Fibroblast of the aortic adventitia (primary cell): ENCODE data around the gene IL1RAPL2. TPM values are rescaled to one million over a fixed set of nuclear protein-coding genes. Genes with fewer than 3 reads are reported as not detected.

Source experiments
- DNase-seq: peaks from one replicate; pipeline ENCODE4 v3.0.0-alpha.2; 2010; ENCODE audit warnings: low read depth
- H3K4me3 ChIP-seq: 2 replicates; pipeline ENCODE4 v1.5.1; 2011; ENCODE audit warnings: low read depth, mild to moderate bottlenecking, control low read depth, low read length, moderate library complexity
- total RNA-seq: library from RNA; depleted of rRNA; stranded (reverse); fragments of >200 nt; gene quantifications from 2 replicates; pipeline ENCODE4 v1.2.3, GENCODE V29; 2012; ENCODE audit warnings: low replicate concordance
- TF ChIP-seq, protein P1 (sequence below): IDR thresholded peaks from 2 replicates; pipeline ENCODE4 v1.5.1; 2011; ENCODE audit warnings: mild to moderate bottlenecking, low read length, control low read depth, inconsistent platforms; ENCODE audit not compliant: insufficient read depth

IL1RAPL2 gene
- total RNA-seq, 1 donor, result 0.27 TPM

DNA sequence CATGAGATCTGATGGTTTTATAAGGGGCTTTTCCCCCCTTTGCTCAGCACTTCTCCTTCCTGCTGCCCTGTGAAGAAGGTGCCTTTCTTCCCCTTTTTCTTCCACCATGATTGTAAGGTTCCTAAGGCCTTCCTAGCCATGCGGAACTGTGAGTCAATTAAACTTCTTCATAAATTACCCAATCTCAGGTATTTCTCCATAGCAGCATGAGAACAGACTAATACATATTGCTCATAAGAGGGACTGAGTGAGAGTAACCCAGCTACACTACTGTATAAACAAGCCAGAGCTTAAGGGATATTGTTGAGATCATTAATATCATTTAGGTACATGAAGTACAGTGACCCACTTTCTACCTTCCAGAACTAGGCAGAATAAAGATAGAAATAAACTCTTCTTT, 551.6 kb downstream of the IL1RAPL2 start:
- TF ChIP-seq, protein P1, sequence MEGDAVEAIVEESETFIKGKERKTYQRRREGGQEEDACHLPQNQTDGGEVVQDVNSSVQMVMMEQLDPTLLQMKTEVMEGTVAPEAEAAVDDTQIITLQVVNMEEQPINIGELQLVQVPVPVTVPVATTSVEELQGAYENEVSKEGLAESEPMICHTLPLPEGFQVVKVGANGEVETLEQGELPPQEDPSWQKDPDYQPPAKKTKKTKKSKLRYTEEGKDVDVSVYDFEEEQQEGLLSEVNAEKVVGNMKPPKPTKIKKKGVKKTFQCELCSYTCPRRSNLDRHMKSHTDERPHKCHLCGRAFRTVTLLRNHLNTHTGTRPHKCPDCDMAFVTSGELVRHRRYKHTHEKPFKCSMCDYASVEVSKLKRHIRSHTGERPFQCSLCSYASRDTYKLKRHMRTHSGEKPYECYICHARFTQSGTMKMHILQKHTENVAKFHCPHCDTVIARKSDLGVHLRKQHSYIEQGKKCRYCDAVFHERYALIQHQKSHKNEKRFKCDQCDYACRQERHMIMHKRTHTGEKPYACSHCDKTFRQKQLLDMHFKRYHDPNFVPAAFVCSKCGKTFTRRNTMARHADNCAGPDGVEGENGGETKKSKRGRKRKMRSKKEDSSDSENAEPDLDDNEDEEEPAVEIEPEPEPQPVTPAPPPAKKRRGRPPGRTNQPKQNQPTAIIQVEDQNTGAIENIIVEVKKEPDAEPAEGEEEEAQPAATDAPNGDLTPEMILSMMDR, result no peak
- DNase-seq, result no peak

DNA sequence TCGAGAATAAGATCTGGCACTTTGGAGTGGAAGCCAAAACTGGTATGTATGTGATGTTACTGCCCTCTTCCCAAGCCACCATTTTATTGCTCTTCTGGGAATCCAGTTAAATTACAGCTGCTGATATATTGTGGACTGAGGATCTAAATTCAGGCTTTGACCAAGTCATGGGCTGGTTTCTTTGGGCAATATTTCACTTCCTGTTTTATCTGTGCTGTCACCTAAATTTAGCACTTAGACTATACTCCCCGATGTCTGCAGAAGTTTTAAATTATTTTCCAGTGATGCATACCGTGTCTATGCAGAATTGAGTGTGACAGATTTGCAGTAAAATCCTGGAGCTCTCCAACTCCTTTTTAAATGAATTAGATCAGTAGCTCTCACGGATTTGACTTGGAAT, 554.5 kb downstream of the IL1RAPL2 start:
- TF ChIP-seq, protein P1, result no peak
- DNase-seq, result no peak
- no peak overlapping the region for H3K4me3 ChIP-seq

More for the DNA sequence above, 551.6 kb downstream of the IL1RAPL2 start:
- H3K4me3 ChIP-seq, result no peak overlapping the region

DNA sequence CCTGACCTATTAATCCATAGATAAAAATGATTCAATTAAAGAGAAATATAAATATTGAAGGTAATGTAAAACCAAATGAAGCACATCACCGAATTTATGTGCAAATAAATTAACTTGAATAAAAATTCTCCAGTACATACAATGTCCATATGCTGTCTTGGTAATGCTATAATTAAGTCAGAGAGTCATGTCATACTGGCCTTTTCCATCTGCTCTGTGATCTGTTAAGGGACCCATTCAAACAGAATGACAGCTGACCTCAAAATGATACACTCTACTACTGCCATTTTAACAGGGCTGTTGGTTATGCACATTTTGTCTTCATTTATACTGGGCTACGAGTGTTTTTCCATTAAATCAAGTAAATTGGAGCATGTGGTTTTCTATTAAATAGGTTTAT, 555.2 kb downstream of the IL1RAPL2 start:
- TF ChIP-seq, protein P1, result no peak
- H3K4me3 ChIP-seq, result no peak overlapping the region
- DNase-seq, result no peak

DNA sequence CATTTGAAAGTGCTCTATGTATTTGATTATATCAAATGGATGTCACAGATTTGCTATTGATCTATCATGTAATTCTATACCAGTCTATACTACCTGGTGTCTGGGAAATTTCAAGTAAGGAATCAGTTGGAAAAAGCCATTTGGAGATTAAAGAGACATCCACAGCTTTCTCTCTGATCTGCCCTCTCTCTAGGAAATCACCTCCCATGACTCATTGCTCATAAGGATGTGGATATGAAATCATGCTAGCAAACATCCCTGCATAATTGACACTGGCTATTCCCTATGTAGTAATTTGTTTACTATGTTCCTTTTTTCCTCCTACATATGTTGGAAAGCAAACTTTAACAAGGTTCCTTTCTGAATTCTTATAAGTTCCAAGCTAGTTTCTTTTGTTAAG, 560.2 kb downstream of the IL1RAPL2 start:
- TF ChIP-seq, protein P1, result no peak

DNA sequence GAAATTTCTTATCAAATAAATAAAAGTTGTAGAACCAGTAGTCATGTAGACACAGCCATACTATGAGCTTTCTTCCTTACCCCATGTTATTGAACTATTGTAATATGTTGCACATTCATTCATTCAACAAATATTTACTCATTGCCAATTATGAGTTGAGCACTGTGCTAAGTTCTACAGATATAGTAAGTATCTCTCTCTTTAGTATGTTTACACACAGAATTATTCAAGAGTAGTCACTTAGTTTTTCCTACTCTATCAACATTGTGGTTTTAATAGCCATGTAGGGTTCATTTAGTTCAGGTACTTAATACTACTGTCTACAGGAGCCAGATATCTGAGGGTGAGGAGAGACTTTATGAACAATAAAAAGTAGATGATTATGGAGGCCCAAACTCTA, 568.3 kb downstream of the IL1RAPL2 start:
- H3K4me3 ChIP-seq, result no peak overlapping the region
- TF ChIP-seq, protein P1, result no peak
- DNase-seq, result no peak

More for the DNA sequence above, 560.2 kb downstream of the IL1RAPL2 start:
- H3K4me3 ChIP-seq, result no peak overlapping the region
- DNase-seq, result no peak

DNA sequence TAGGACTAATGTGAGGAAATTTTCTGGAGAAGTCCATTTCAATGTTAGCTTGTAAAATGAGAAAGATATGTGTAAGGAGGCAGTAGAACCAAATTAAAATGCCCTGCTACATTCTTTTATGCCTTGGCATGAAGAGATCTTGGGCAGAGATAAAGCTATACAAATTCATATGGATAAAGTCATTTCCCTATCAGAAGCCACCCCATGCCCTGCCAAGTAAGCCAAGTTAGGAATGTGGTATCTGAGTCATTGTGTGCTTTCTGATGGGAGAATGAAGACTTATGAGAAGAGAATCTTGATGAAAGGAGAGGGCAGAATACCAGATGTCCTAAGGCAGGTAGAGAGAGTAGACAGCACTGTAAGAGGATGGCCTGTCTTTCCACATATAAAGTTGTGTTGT, 570.8 kb downstream of the IL1RAPL2 start:
- TF ChIP-seq, protein P1, result no peak
- no peak for DNase-seq

DNA sequence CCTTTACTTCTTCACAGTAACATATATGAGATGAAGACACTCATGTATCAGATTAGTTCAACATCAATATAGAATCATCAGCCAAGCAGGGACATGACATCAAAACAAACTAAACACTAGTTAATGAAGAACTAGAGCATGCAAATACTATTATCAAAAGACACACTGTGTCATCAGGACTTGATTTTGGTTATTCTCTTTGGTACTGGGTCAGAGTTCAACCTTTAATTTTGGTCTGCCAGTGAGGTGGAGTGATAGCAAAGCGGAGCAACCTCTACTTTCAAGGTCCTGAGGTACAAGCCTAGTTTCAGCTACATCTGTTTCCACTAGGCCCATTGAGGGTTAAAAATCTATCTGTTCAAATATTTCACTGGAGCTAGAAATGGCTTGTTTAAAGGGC, 584.0 kb downstream of the IL1RAPL2 start:
- TF ChIP-seq, protein P1, result no peak
- no peak for DNase-seq
- H3K4me3 ChIP-seq, result no peak overlapping the region

More for the DNA sequence above, 570.8 kb downstream of the IL1RAPL2 start:
- no peak overlapping the region for H3K4me3 ChIP-seq
